ENCODE measurements around the gene DUSP5.
"Not testable (repeated sequence)": the region's sequence is repeated elsewhere in the genome, so short reads cannot be mapped to it uniquely, and the experiment has no call there.

The DUSP5 gene, protein sequence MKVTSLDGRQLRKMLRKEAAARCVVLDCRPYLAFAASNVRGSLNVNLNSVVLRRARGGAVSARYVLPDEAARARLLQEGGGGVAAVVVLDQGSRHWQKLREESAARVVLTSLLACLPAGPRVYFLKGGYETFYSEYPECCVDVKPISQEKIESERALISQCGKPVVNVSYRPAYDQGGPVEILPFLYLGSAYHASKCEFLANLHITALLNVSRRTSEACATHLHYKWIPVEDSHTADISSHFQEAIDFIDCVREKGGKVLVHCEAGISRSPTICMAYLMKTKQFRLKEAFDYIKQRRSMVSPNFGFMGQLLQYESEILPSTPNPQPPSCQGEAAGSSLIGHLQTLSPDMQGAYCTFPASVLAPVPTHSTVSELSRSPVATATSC

GRCh38 chr10:110497438-110498086 lies at the start of gene DUSP5:
DUSP5 (plus strand) TSS chr10:110497907; CDS start chr10:110498122, 215 bp downstream.
- DNase-seq (ENCODE audit: low read depth) = no peak

GRCh38 chr10:110448682-110449418 lies 48.9 kb upstream of the DUSP5 start:
- no peak for DNase-seq (ENCODE audit: low read depth)

DNA sequence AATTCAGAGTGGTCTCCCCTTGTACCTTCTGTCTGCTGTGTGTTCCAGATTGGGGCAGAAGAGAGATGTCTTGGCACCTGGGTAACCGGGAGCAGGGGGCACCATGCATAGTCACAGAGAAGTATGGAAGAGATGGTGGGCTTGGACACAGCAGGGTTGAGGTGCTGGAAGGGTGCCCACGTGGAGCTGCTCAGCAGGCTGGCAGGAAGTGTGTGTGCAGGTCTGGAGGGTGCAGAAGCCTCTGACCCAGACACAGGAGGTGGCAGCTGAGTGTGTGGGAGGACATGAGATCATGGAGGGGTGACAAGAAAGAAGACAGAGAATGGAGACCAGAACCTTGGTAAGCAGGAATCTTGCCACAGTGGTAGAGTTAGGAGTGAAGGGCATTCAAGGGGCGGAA lies 42.3 kb upstream of the DUSP5 start:
- no peak for DNase-seq (ENCODE audit: low read depth)

- no peak for DNase-seq (ENCODE audit: low read depth)
Observed at GRCh38 chr10:110456046-110456445, 41.7 kb upstream of the DUSP5 start.

DNA sequence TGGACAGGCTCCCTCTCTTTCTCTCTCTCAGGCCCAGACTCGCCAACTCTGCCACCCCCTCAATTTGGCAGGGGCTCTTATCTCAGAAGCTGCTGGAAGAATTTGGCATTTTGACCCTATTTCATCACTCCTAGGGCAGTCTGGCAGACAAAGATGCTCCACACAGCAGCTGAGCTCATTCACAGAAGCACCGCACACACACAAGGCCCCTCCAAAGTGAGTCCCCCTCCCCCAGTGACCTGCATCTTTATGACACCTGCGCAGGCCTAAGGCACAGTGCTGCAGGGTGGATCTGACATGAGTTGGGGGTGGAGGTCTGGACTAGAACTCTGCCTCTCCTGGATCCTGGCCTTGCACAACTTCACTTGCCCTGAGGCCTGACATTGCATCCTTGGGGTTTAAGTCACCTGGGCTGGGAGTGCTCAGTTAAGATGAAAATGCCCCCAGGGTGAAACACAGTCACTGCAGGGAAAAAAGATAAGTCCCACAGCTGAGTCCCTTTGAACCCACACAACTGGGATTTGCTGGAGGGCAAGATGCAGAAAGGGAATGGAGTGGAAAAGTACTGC lies 41.1 kb upstream of the DUSP5 start:
- no peak for DNase-seq (ENCODE audit: low read depth)

DNA sequence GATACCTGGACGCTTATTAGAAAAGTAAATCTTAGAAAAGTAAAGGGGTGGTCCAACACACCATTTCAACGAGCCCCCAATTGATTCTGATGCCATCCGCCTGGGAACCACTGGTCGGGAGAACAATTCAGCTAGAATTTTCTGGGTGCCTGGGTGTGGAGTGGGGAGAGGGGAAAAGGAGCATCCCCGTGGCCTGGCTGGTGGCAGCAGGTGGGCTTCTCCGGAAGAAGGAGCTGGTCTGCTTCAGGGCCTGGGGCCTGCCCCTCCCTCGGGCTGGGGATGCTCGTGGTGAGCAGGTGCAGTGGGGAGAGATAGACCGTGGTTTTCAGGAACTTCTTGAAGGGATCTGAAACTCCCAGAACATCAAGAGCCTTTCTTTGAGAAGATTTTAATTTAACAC lies 39.9 kb upstream of the DUSP5 start:
- no peak for DNase-seq (ENCODE audit: low read depth)

GRCh38 chr10:110458266-110458920 lies 39.3 kb upstream of the DUSP5 start:
- no peak for DNase-seq (ENCODE audit: low read depth)

GRCh38 chr10:110459600-110459999 lies 38.1 kb upstream of the DUSP5 start:
- no peak for DNase-seq (ENCODE audit: low read depth)

DNA sequence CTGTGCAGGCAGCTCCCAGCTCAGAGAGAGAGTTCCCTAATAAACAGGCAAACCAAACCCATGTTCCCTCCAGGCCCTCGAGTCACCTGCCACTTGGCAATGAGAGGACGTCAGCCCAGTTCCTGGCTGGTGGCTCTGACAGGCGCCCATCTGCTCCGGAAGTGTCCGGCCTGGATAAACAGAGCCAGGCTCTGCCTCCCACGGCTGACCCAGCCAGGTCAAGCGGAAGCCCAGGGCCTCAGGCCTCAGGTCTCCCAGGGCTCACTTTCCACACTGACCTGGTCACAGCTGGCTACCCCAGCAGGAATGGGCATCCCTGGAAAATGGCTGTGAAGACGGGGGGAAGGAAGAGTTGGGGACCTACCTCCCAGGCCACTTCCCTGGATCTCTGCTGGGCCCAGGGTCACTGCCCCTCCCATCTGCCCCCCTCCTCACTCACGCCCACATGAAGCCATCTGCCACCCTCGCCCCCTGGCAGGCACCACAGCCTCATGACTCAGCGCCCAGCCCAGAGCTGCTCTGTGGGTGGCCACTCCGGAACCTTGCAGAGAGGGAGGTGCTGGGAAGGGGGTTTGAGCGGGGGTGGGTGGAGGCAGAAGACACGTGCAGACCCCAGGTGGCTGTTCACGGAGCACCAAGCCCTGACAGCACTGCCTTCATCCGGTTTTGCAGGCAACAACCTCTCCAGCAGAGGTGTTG lies 37.4 kb upstream of the DUSP5 start:
- DNase-seq (ENCODE audit: low read depth) = no peak

GRCh38 chr10:110461088-110461487 lies 36.6 kb upstream of the DUSP5 start:
- no peak for DNase-seq (ENCODE audit: low read depth)

DNA sequence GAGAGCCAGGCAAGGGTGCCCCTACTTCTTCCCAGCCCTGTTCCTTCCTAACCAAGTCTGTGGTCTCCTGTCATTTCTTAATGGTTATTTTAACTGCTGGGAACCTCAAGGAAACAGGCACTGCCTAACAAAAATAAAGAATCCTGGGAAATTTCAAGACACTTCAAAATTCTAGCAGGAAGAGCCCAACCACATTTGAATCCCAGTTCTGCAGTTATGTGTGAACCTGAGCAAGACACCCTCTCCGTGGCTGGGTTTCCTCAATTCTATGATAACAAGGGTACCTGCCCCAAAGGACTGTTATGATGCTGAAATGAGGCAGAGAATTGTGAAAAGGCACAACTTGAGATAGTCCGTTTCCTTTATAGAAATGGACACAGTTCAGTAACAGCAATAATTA lies 36.2 kb upstream of the DUSP5 start:
- no peak for DNase-seq (ENCODE audit: low read depth)

DNA sequence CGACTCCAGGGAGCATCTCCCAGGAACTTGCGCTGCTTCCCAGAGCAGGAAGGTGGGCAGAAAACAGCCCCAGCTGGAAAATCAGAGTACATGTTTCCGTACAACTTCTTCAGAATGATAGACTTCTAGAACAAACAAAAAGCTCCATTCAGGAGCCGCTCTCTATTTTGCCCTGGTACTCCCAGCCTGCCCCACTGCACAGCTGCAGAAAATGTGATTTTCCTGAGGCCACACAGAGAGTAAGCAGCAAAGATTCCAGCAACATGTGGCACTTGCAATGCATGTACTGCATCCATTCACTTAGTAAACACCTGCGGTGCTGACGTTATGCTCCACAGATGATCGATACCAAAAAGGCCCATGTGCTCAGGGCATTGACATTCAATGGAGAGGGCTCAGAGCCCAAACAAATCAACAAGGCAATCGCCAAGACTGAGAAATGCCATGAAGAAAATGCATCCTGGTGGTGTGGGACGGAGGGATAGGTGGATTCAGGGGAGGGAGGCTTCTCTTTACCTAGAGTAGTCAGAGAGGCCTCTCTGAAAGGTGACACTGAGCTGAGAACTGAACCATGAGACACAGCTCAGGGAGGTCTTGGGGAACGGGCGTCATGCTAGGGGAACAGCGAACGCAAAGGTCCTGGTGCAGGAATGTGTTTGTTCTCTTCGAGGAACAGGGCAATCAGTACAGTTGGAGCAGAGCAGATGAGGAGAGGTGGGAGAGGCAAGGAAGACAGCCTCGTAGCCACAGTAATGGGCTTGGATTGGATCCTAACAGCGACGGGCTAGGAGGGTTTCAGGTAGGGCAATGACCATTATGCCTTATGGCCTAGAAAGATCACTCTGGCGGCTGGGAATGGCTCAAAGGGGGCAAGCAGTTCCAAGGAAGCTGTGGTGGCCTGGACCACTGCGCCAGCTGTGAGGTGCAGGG lies 35.3 kb upstream of the DUSP5 start:
- DNase-seq (ENCODE audit: low read depth) = no peak

DNA sequence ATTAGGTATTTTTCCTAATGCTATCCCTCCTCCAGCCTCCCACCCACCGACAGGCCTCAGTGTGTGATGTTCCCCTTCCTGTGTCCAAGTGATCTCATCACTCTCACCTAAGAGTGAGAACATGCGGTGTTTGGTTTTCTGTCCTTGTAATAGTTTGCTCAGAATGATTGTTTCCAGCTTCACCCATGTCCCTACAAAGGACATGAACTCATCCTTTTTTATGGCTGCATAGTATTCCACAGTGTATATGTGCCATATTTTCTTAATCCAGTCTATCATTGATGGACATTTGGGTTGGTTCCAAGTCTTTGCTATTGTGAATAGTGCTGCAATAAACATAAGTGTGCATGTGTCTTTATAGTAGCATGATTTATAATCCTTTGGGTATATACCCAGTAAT lies 29.4 kb upstream of the DUSP5 start:
- DNase-seq (ENCODE audit: low read depth) = not testable (repeated sequence)

GRCh38 chr10:110470541-110470940 lies 27.2 kb upstream of the DUSP5 start:
- DNase-seq (ENCODE audit: low read depth) = not testable (repeated sequence)

GRCh38 chr10:110471566-110472139 lies 26.1 kb upstream of the DUSP5 start:
- no peak for DNase-seq (ENCODE audit: low read depth)

GRCh38 chr10:110474017-110474416 lies 23.7 kb upstream of the DUSP5 start:
- DNase-seq (ENCODE audit: low read depth) = no peak

GRCh38 chr10:110474826-110475225 lies 22.9 kb upstream of the DUSP5 start:
- DNase-seq (ENCODE audit: low read depth) = no peak

DNA sequence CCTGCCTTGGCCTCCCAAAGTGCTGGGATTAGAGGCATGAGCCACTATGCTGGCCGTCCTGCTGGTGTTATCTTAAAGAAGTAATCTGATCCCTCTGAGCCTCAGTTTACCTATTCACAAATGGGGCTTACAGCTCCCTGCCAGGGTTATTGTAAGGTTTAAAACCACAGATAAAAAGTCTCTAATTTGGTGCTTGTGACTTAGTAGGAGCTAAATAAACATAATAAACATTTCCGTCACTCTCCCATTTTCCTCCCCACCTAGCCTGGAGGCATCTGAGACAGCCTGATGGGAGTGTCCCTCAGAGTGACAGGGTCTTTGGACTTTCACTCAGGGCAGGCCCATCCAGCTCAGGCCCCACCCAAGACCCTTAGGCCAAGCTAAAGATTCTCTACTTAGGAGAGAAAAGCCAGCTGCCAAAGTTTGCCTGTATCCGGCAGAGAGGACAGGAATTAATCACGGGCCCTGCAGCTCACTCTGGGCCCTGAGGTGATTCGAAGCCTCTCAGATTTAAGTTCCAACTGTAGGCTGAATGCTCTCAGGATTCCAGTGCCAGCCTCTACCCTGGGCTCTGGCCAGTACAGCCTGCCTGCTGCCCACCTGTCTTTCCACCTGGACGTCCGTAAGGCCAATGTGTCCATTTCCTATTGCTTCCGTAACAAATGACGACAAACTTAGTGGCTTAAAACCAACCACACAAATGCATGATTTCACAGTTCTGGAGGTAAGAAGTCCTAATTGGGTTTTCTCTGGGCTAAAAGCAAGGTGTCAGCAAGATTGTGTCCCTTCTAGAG lies 21.8 kb upstream of the DUSP5 start:
- no peak for DNase-seq (ENCODE audit: low read depth)

GRCh38 chr10:110479710-110480109 lies 18.0 kb upstream of the DUSP5 start:
- DNase-seq (ENCODE audit: low read depth) = no peak
